ENCODE data around the gene SCN5A. TPM values are rescaled to one million over a fixed set of nuclear protein-coding genes. Genes with fewer than 3 reads are reported as not detected.

Gene SCN5A
- total RNA-seq, 1 donor from 2014 or later: 1.4 TPM

DNA sequence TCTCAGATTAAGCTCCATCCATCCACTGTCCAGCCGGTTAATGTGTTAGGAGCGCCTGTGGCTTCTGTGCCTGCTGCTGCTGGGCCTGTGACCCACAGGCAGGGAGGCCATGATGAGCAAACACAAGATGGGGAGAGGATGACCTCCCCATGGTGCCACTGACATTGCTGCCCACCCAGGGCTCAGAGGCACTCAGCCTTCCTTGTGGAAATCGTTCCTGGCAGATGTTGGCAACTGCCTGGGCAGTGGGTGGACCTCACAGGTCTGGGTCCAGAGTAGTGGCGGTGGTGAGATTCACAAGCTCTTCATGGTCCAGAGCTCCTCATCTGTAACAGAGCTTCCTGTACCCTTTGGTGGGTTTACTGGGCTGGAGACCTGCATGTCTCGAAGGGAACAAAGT lies 38.6 kb downstream of the SCN5A start:
- Mint-ChIP-seq H3K27me3 (ENCODE audit: unreplicated experiment) (peaks cover 6% of the 10 kb centered on the region), H3K36me3 (ENCODE audit: low read depth, unreplicated experiment) (no peaks in the 10 kb centered on the region), H3K4me1 (ENCODE audit: unreplicated experiment) (no peaks in the 10 kb centered on the region), H3K27ac (ENCODE audit: unreplicated experiment) (no peak overlapping the region), H3K4me3 (ENCODE audit: unreplicated experiment) (no peak overlapping the region), H3K9me3 (ENCODE audit: unreplicated experiment) (no peaks in the 10 kb centered on the region)
- no peak for DNase-seq (ENCODE audit: low spot score)
- TF ChIP-seq, protein P1, sequence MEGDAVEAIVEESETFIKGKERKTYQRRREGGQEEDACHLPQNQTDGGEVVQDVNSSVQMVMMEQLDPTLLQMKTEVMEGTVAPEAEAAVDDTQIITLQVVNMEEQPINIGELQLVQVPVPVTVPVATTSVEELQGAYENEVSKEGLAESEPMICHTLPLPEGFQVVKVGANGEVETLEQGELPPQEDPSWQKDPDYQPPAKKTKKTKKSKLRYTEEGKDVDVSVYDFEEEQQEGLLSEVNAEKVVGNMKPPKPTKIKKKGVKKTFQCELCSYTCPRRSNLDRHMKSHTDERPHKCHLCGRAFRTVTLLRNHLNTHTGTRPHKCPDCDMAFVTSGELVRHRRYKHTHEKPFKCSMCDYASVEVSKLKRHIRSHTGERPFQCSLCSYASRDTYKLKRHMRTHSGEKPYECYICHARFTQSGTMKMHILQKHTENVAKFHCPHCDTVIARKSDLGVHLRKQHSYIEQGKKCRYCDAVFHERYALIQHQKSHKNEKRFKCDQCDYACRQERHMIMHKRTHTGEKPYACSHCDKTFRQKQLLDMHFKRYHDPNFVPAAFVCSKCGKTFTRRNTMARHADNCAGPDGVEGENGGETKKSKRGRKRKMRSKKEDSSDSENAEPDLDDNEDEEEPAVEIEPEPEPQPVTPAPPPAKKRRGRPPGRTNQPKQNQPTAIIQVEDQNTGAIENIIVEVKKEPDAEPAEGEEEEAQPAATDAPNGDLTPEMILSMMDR (IDR thresholded peaks at IDR 0.05; ENCODE audit: unreplicated experiment): no peak

DNA sequence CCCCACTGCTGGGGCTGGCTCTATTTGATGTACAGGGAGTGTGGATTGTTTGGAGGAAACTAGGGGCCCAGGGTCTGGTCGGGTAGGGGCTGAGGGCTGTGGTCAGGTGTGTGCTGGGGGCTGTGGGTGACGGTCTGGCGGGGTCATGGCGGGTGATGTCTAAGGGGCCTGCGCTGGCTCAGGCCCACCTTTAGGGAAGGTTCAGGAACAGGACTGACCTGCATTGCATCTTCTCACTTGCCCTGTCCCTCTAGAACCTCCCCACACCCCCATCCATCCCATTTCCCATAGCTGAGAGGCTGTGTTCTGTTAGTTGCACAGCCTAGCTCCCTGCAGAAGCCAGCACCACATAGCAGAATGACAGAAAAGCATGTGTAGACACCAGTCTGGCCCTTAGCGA lies 39.1 kb downstream of the SCN5A start:
- peaks cover 9% of the 10 kb centered on the region for H3K27me3 Mint-ChIP-seq (ENCODE audit: unreplicated experiment)
- no peak overlapping the region for H3K27ac Mint-ChIP-seq (ENCODE audit: unreplicated experiment)

DNA sequence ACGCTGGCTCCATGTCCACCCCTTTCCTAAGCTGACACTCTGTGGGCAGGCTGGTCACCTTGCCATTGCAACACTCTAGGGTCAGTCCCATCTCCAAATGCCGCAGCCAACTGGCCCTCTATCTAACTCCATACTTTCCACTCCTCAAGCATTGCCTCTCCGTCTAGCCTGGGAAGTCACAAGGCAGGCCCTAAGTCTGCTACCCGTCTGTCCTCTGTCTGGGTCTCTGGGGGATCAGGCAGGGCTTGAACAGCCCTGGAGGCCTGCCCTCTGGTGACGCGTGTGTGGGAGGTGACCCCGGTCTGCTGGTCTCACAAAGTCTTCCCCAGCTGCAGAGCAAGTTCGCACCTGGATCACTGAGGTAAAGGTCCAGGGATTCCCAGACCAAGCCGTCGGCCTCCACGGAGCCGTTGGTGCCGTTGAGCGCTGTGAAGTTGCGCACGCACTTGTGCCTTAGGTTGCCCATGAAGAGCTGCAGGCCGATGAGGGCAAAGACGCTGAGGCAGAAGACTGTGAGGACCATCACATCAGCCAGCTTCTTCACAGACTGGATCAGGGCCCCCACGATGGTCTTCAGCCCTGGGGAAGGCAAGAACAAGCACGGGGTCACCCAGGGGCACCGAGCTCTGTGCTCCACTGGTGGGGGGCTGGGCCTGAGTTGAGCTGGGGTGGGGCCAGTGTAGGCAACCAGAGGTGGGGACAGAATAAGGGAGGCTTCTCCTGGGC lies 39.9 kb downstream of the SCN5A start:
- H3K4me3 Mint-ChIP-seq (ENCODE audit: unreplicated experiment): no peak overlapping the region
- TF ChIP-seq, protein P1 (IDR thresholded peaks at IDR 0.05; ENCODE audit: unreplicated experiment): no peak
- no peak for DNase-seq (ENCODE audit: low spot score)
- no peaks in the 10 kb centered on the region for H3K9me3 Mint-ChIP-seq (ENCODE audit: unreplicated experiment)
- H3K27ac Mint-ChIP-seq (ENCODE audit: unreplicated experiment): no peak overlapping the region
- H3K27me3 Mint-ChIP-seq (ENCODE audit: unreplicated experiment): peaks cover 11% of the 10 kb centered on the region
- no peaks in the 10 kb centered on the region for H3K36me3 Mint-ChIP-seq (ENCODE audit: low read depth, unreplicated experiment)
- no peaks in the 10 kb centered on the region for H3K4me1 Mint-ChIP-seq (ENCODE audit: unreplicated experiment)

More for the DNA sequence above, 39.1 kb downstream of the SCN5A start:
- no peaks in the 10 kb centered on the region for H3K36me3 Mint-ChIP-seq (ENCODE audit: low read depth, unreplicated experiment)
- H3K4me3 Mint-ChIP-seq (ENCODE audit: unreplicated experiment): no peak overlapping the region
- no peak for DNase-seq (ENCODE audit: low spot score)
- TF ChIP-seq, protein P1 (IDR thresholded peaks at IDR 0.05; ENCODE audit: unreplicated experiment): no peak
- no peaks in the 10 kb centered on the region for H3K9me3 Mint-ChIP-seq (ENCODE audit: unreplicated experiment)
- H3K4me1 Mint-ChIP-seq (ENCODE audit: unreplicated experiment): no peaks in the 10 kb centered on the region

DNA sequence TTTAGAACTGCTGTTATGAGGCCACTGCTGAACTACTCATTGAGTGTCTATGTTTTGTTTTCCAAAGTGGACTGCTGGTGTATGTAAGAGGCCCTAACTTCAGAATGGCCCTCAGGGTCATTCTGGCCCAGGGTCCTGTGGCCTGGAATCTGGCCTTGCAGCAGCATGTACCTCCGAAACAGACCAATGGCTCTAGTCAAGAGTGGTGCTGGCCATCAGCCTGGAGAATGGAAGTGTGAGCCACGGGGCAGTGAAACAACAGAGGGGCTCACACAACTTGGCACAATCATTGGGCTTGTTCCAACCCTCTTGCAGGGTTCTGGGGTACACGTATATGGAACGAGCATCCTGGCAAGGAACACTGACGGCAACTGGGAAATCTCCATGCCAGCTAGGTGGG lies 40.5 kb downstream of the SCN5A start:
- Mint-ChIP-seq H3K4me1 (ENCODE audit: unreplicated experiment) (no peaks in the 10 kb centered on the region), H3K36me3 (ENCODE audit: low read depth, unreplicated experiment) (no peaks in the 10 kb centered on the region), H3K27me3 (ENCODE audit: unreplicated experiment) (peaks cover 11% of the 10 kb centered on the region), H3K9me3 (ENCODE audit: unreplicated experiment) (no peaks in the 10 kb centered on the region), H3K27ac (ENCODE audit: unreplicated experiment) (no peak overlapping the region), H3K4me3 (ENCODE audit: unreplicated experiment) (no peak overlapping the region)
- no peak for DNase-seq (ENCODE audit: low spot score)
- TF ChIP-seq, protein P1 (IDR thresholded peaks at IDR 0.05; ENCODE audit: unreplicated experiment): no peak

DNA sequence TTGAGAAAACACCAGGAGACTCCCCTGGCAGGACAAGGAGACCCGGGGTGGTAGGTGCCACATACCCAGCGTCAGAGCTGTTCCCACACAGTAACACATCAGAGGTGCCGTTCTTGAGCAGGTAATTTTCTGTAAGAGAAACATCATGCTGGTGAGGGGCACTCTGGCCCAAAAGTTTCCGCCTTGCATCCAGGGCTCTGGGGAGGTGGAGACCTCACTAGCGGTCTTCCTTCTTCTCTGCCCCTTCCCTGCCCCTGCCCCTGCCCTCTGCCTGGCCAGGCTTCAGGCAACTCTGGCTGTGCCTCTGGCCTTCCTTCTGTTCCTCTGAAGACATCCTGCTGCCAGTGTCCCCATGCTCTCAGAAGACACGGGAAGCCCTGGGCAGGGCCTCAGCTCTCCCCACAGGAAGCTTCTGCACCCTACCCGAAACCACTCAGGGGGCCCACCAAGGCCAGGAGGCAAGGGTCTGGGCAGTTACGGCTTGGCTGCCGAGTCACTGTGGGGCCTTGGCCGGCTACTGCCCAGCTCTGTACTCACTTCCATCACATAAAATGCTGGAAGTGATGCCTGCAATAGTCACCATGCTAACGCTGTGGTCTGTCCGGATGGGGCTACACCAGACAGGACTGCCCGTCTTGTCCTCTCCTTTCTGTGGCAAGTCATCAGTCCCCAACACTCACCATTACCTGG lies 41.3 kb downstream of the SCN5A start:
- H3K9me3 Mint-ChIP-seq (ENCODE audit: unreplicated experiment): no peaks in the 10 kb centered on the region
- H3K4me3 Mint-ChIP-seq (ENCODE audit: unreplicated experiment): no peak overlapping the region
- no peaks in the 10 kb centered on the region for H3K4me1 Mint-ChIP-seq (ENCODE audit: unreplicated experiment)
- no peaks in the 10 kb centered on the region for H3K36me3 Mint-ChIP-seq (ENCODE audit: low read depth, unreplicated experiment)
- DNase-seq (ENCODE audit: low spot score): no peak
- TF ChIP-seq, protein P1 (IDR thresholded peaks at IDR 0.05; ENCODE audit: unreplicated experiment): no peak
- peaks cover 11% of the 10 kb centered on the region for H3K27me3 Mint-ChIP-seq (ENCODE audit: unreplicated experiment)
- no peak overlapping the region for H3K27ac Mint-ChIP-seq (ENCODE audit: unreplicated experiment)

All from endothelial cell (in vitro differentiated cells).